HEK293 (cell line): ENCODE results near the gene PYY.
A peak's percentile ranks its signal among the peaks of the same experiment; 100 is the strongest.

Experiments
- CTCF ChIA-PET: fragments of 350-600 bp; formaldehyde crosslinking; extraction: SDS; loops from one replicate; lab custom pipeline; 2021; ENCODE audit warnings: antibody characterized with exemption; lab: Yijun Ruan, JAX
- POLR2A ChIA-PET: fragments of 300-600 bp; formaldehyde crosslinking; extraction: SDS; loops from one replicate; lab custom pipeline; 2020; ENCODE audit warnings: antibody characterized with exemption, inconsistent platforms; lab: Yijun Ruan, JAX
- H3K27ac ChIP-seq: fragments of 200-500 bp; sonication (Bioruptor generic); 2 replicates; pipeline ENCODE4 v1.5.1; 2014; ENCODE audit warnings: low read depth, low read length, control low read depth, inconsistent platforms; ENCODE audit errors: extremely low read depth
- H3K36me3 ChIP-seq, 2 experiments: fragments of 200-500 bp in 1 of 2; sonication (Bioruptor generic) in 1 of 2; 1 replicate in 1 of 2; 2 replicates in 1 of 2; pipeline ENCODE4 v1.5.1; 2014 to 2017; ENCODE audit warnings: inconsistent platforms in 2 of 2, low read length in 2 of 2; ENCODE audit not compliant: control insufficient read depth in 2 of 2, insufficient read depth in 1 of 2
- H3K4me1 ChIP-seq: fragments of 200-500 bp; sonication (Bioruptor generic); 2 replicates; pipeline ENCODE4 v1.5.1; 2014; ENCODE audit warnings: mild to moderate bottlenecking, low read length, inconsistent platforms; ENCODE audit not compliant: control insufficient read depth, insufficient read depth
- H3K4me3 ChIP-seq: 2 replicates; pipeline ENCODE4 v1.5.1; 2011; ENCODE audit warnings: low read depth, mild to moderate bottlenecking, control low read depth, low read length, moderate library complexity
- H3K9me3 ChIP-seq: fragments of 200-500 bp; sonication (Bioruptor generic); 2 replicates; pipeline ENCODE4 v1.5.1; 2014; ENCODE audit warnings: low read depth, low read length, inconsistent platforms; ENCODE audit not compliant: control insufficient read depth, insufficient read depth
- KLF1 ChIP-seq: fragments of 450-650 bp; formaldehyde crosslinking; IDR thresholded peaks from 2 replicates; pipeline ENCODE4 v1.5.1; 2016; ENCODE audit warnings: missing biosample characterization, missing genetic modification characterization
- PRDM10 ChIP-seq: fragments of 450-650 bp; formaldehyde crosslinking; IDR thresholded peaks from 2 replicates; pipeline ENCODE4 v1.5.1; 2016; ENCODE audit warnings: missing biosample characterization, missing genetic modification characterization
- RBAK ChIP-seq: fragments of 450-650 bp; formaldehyde crosslinking; IDR thresholded peaks from 2 replicates; pipeline ENCODE4 v1.5.1; 2016; ENCODE audit warnings: missing biosample characterization, missing genetic modification characterization
- SALL2 ChIP-seq: fragments of 450-650 bp; formaldehyde crosslinking; IDR thresholded peaks from 2 replicates; pipeline ENCODE4 v1.5.0; 2017; ENCODE audit warnings: missing biosample characterization, mild to moderate bottlenecking, missing genetic modification characterization, borderline replicate concordance
- TRIM28 ChIP-seq: IDR thresholded peaks from 2 replicates; pipeline ENCODE4 v1.6.1; 2011; ENCODE audit warnings: low read length, control low read depth, borderline replicate concordance
- ZBTB17 ChIP-seq: fragments of 450-650 bp; formaldehyde crosslinking; IDR thresholded peaks from 2 replicates; pipeline ENCODE4 v1.5.1; 2016; ENCODE audit warnings: missing biosample characterization, missing genetic modification characterization
- ZFHX2 ChIP-seq: fragments of 450-650 bp; formaldehyde crosslinking; conservative IDR thresholded peaks from 2 replicates; pipeline ENCODE4 v1.5.1; 2016; ENCODE audit warnings: missing biosample characterization, missing genetic modification characterization
- ZNF112 ChIP-seq: fragments of 450-650 bp; formaldehyde crosslinking; IDR thresholded peaks from 2 replicates; pipeline ENCODE4 v1.5.0; 2017; ENCODE audit warnings: missing biosample characterization, missing genetic modification characterization
- ZNF114 ChIP-seq: fragments of 450-650 bp; formaldehyde crosslinking; IDR thresholded peaks from 2 replicates; pipeline ENCODE4 v1.5.0; 2017; ENCODE audit warnings: missing biosample characterization, missing genetic modification characterization
- ZNF155 ChIP-seq: fragments of 450-650 bp; formaldehyde crosslinking; IDR thresholded peaks from 2 replicates; pipeline ENCODE4 v1.5.1; 2016; ENCODE audit warnings: missing biosample characterization, missing genetic modification characterization
- ZNF266 ChIP-seq: fragments of 450-650 bp; formaldehyde crosslinking; IDR thresholded peaks from 2 replicates; pipeline ENCODE4 v1.5.1; 2016; ENCODE audit warnings: missing biosample characterization, missing genetic modification characterization, low read depth
- ZNF302 ChIP-seq: fragments of 450-650 bp; formaldehyde crosslinking; IDR thresholded peaks from 2 replicates; pipeline ENCODE4 v1.5.1; 2016; ENCODE audit warnings: missing biosample characterization, missing genetic modification characterization, low read depth
- ZNF37A ChIP-seq: fragments of 450-650 bp; IDR thresholded peaks from 2 replicates; pipeline ENCODE4 v1.5.1; 2018; ENCODE audit warnings: missing biosample characterization, missing genetic modification characterization
- ZNF48 ChIP-seq: fragments of 450-650 bp; formaldehyde crosslinking; IDR thresholded peaks from 2 replicates; pipeline ENCODE4 v1.5.1; 2016; ENCODE audit warnings: missing biosample characterization, missing genetic modification characterization
- ZNF514 ChIP-seq: fragments of 450-650 bp; formaldehyde crosslinking; IDR thresholded peaks from 2 replicates; pipeline ENCODE4 v1.5.1; 2016; ENCODE audit warnings: missing biosample characterization, missing genetic modification characterization
- ZNF548 ChIP-seq: fragments of 450-650 bp; formaldehyde crosslinking; IDR thresholded peaks from 2 replicates; pipeline ENCODE4 v1.5.1; 2016; ENCODE audit warnings: missing biosample characterization, missing genetic modification characterization
- ZNF558 ChIP-seq: fragments of 450-650 bp; formaldehyde crosslinking; IDR thresholded peaks from 2 replicates; pipeline ENCODE4 v1.5.1; 2016; ENCODE audit warnings: missing biosample characterization, missing genetic modification characterization
- ZNF585B ChIP-seq: fragments of 450-650 bp; formaldehyde crosslinking; IDR thresholded peaks from 2 replicates; pipeline ENCODE4 v1.5.1; 2016; ENCODE audit warnings: missing biosample characterization, missing genetic modification characterization
- ZNF610 ChIP-seq: fragments of 450-650 bp; formaldehyde crosslinking; IDR thresholded peaks from 2 replicates; pipeline ENCODE4 v1.5.1; 2016; ENCODE audit warnings: missing biosample characterization, missing genetic modification characterization, borderline replicate concordance
- ZNF670 ChIP-seq: fragments of 450-650 bp; formaldehyde crosslinking; IDR thresholded peaks from 2 replicates; pipeline ENCODE4 v1.5.1; 2016; ENCODE audit warnings: missing biosample characterization, missing genetic modification characterization, low read depth
- ZNF76 ChIP-seq: fragments of 450-650 bp; formaldehyde crosslinking; IDR thresholded peaks from 2 replicates; pipeline ENCODE4; 2016; ENCODE audit warnings: low read depth, missing biosample characterization, missing genetic modification characterization, borderline replicate concordance
- ZNF776 ChIP-seq: fragments of 450-650 bp; formaldehyde crosslinking; IDR thresholded peaks from 2 replicates; pipeline ENCODE4 v1.5.0; 2017; ENCODE audit warnings: missing biosample characterization, missing genetic modification characterization, borderline replicate concordance
- ZNF830 ChIP-seq: fragments of 450-650 bp; IDR thresholded peaks from 2 replicates; pipeline ENCODE4 v1.5.0; 2018; ENCODE audit warnings: missing biosample characterization, missing genetic modification characterization, low read depth, mild to moderate bottlenecking, moderate library complexity
- TF ChIP-seq, protein P1 (sequence below): fragments of 450-650 bp; formaldehyde crosslinking; IDR thresholded peaks from 2 replicates; pipeline ENCODE4 v1.5.1; 2016; ENCODE audit warnings: missing biosample characterization, missing genetic modification characterization
- TF ChIP-seq, protein P2 (sequence below): fragments of 450-650 bp; formaldehyde crosslinking; IDR thresholded peaks from 2 replicates; pipeline ENCODE4 v1.5.1; 2016; ENCODE audit warnings: missing biosample characterization, missing genetic modification characterization

PYY gene

DNA sequence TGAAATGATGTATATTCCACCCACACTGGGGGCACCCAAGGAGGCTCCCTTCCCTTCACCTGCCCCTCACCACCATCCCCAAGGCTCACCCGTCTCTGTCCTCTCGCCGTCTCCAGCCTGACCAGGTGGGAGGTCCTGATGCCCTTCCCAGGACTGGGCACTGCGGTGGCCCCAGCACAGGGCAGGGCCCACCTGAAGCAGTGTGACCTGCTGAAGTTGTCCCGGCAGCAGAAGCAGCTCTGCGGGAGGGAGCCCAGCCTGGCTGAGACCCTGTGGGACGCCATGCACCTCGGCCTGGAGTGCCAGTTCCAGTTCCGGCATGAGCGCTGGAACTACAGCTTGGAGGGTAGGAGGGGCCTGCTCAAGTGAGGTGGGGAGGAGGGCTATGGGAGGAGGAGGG is 21.4 kb downstream of the PYY start:
- Histone ChIP-seq H3K4me3 (no peak overlapping the region), H3K9me3 (no peaks in the 10 kb centered on the region), H3K4me1 (no peaks in the 10 kb centered on the region), H3K27ac (no peak overlapping the region), H3K36me3 (no peaks in the 10 kb centered on the region)
- CTCF ChIA-PET = interaction anchor here (1.2 to 3.1 kb wide), 4 partner anchors 11 to 86 kb away, joined by 3 to 11 read pairs (median 4); no protein-coding TSS in a partner anchor
- POLR2A ChIA-PET = no interaction called here
- TF ChIP-seq ZFHX2 (tag by site-specific recombination) (no peak), ZNF112 (tag by site-specific recombination) (no peak), ZNF266 (tag by site-specific recombination) (no peak), ZNF830 (tag by site-specific recombination) (no peak), ZNF37A (tag by site-specific recombination) (no peak), ZNF670 (no peak), SALL2 (tag by site-specific recombination) (no peak), ZNF114 (tag by site-specific recombination) (no peak), ZNF585B (tag by site-specific recombination) (no peak), ZNF558 (no peak), ZNF548 (tag by site-specific recombination) (no peak), TRIM28 (no peak), RBAK (tag by site-specific recombination) (no peak), ZNF514 (tag by site-specific recombination) (no peak), ZNF610 (tag by site-specific recombination) (no peak)

DNA sequence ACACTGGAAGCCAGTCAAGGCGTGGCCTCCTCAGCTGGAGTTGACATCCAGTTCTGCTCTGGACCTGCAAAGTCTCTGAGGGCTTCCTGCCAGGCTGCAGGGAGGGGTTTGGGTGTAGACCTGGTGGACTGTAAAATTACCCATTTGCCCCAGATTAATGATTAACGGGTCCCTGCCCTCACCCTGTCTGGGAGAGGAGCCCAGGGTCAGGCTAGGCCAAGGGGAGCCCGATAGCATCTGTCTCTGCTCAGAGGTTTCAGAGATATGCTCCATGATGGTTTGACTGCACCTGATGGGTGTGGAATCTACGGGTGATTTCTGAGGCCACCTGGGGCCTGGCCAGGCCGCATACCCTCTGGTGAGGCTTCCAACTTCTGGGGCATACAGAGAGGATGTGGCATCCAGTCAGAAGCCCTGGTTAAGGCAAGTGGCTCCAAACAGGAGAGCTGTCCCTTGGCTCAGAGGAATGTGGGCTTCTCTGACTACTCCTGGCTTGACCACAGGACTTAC is 22.6 kb downstream of the PYY start:
- no peaks in the 10 kb centered on the region for H3K9me3 ChIP-seq
- H3K4me1 ChIP-seq = no peaks in the 10 kb centered on the region
- H3K36me3 ChIP-seq = no peaks in the 10 kb centered on the region
- no peak overlapping the region for H3K27ac ChIP-seq
- ChIA-PET POLR2A (interaction anchor here (0.8 kb wide), 1 partner anchor 22 kb away, joined by 3 read pairs; no protein-coding TSS in a partner anchor), CTCF (interaction anchor here (0.6 to 1.8 kb wide), 5 partner anchors 12 to 110 kb away, joined by 3 to 9 read pairs (median 3); no protein-coding TSS in a partner anchor)
- TF ChIP-seq ZNF155 = no peak
- peak; percentile 78 for TF ChIP-seq KLF1 (tag by site-specific recombination)
- TF ChIP-seq ZBTB17 (tag by site-specific recombination) = no peak
- TF ChIP-seq ZNF48 (tag by site-specific recombination) = no peak
- TF ChIP-seq ZNF302 (tag by site-specific recombination) = no peak
- no peak overlapping the region for H3K4me3 ChIP-seq

GRCh38 chr17:43928609-43929008 is 25.1 kb downstream of the PYY start:
- CTCF ChIA-PET = interaction anchor here (0.5 to 2.0 kb wide), 9 partner anchors 8 to 218 kb away, joined by 3 to 7 read pairs (median 4); no protein-coding TSS in a partner anchor
- Histone ChIP-seq H3K4me1 (no peaks in the 10 kb centered on the region), H3K36me3 (no peaks in the 10 kb centered on the region), H3K27ac (no peak overlapping the region), H3K4me3 (no peak overlapping the region), H3K9me3 (no peaks in the 10 kb centered on the region)
- POLR2A ChIA-PET = interaction anchor here (1.0 kb wide), 1 partner anchor 9 kb away, joined by 4 read pairs; no protein-coding TSS in a partner anchor
- TF ChIP-seq ZNF776 (no peak), ZNF114 (tag by site-specific recombination) (no peak), ZNF76 (tag by site-specific recombination) (no peak), PRDM10 (peak; percentile 82)
- TF ChIP-seq, protein P1, sequence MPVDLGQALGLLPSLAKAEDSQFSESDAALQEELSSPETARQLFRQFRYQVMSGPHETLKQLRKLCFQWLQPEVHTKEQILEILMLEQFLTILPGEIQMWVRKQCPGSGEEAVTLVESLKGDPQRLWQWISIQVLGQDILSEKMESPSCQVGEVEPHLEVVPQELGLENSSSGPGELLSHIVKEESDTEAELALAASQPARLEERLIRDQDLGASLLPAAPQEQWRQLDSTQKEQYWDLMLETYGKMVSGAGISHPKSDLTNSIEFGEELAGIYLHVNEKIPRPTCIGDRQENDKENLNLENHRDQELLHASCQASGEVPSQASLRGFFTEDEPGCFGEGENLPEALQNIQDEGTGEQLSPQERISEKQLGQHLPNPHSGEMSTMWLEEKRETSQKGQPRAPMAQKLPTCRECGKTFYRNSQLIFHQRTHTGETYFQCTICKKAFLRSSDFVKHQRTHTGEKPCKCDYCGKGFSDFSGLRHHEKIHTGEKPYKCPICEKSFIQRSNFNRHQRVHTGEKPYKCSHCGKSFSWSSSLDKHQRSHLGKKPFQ (tag by site-specific recombination) = no peak
- TF ChIP-seq, protein P2, sequence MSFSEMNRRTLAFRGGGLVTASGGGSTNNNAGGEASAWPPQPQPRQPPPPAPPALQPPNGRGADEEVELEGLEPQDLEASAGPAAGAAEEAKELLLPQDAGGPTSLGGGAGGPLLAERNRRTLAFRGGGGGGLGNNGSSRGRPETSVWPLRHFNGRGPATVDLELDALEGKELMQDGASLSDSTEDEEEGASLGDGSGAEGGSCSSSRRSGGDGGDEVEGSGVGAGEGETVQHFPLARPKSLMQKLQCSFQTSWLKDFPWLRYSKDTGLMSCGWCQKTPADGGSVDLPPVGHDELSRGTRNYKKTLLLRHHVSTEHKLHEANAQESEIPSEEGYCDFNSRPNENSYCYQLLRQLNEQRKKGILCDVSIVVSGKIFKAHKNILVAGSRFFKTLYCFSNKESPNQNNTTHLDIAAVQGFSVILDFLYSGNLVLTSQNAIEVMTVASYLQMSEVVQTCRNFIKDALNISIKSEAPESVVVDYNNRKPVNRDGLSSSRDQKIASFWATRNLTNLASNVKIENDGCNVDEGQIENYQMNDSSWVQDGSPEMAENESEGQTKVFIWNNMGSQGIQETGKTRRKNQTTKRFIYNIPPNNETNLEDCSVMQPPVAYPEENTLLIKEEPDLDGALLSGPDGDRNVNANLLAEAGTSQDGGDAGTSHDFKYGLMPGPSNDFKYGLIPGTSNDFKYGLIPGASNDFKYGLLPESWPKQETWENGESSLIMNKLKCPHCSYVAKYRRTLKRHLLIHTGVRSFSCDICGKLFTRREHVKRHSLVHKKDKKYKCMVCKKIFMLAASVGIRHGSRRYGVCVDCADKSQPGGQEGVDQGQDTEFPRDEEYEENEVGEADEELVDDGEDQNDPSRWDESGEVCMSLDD = no peak
